HG02588 (cell line): Measurements from ENCODE around the gene SPTB.
"Not testable (repeated sequence)": the region's sequence is repeated elsewhere in the genome, so short reads cannot be mapped to it uniquely, and the experiment has no call there.

ENCODE experiments used
- ATAC-seq: cut with Tn5 transposase; IDR thresholded peaks from one replicate; pipeline ENCODE4 v1.9.1; 2021; ENCODE audit warnings: mild to moderate bottlenecking, moderate library complexity; ENCODE audit not compliant: unreplicated experiment

Gene SPTB

GRCh38 chr14:64825006-64825405 lies 54.7 kb downstream of the SPTB start:
- ATAC-seq = no peak

GRCh38 chr14:64824471-64824870 lies 55.2 kb downstream of the SPTB start:
- ATAC-seq = no peak

DNA sequence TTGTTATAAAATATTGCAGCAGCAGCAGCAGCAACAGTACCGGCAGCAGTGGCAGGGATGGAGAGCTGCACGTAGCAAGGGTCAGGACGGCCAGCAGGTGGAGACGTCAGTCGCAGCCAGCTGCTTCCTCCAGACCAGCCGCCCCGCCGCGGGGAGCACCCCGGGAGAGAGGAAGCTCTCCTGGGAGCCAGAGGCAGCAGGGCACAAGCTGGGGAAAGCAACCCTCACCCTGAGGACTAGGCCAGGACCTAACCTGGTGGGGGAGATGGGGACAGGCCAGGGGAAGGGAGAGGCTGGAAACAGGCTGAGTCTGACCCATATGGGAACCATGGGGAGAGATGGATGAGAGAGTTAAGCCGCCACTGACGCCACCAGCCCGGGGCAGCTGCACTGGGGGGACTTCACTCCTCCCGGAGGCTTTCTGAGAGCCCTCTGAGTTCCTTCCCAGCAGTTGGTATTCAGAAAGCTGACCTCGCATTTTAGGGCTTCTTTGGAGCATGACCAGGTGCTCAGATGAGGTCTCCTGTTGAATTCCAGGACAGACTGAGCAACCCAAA lies 56.3 kb downstream of the SPTB start:
- ATAC-seq = no peak

DNA sequence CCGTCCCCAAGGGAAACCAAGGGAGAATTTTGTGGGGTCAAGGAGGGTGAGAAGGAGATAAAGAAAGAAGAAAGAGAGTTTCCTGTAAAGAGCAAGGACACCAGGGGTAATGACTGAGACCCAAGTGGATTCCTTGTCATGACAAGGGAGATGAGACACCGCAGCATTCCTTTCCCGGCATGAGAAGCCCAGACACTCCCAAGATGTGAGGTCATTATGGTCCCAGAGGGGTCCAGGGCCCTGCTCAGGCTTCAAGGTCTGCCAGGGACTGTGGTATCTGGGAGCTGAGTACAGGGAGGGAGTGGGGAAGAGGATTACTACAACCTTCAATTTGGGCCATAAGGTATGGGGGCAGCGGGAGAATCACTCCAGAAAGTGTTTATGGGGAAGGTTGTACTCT lies 58.1 kb downstream of the SPTB start:
- ATAC-seq = no peak

DNA sequence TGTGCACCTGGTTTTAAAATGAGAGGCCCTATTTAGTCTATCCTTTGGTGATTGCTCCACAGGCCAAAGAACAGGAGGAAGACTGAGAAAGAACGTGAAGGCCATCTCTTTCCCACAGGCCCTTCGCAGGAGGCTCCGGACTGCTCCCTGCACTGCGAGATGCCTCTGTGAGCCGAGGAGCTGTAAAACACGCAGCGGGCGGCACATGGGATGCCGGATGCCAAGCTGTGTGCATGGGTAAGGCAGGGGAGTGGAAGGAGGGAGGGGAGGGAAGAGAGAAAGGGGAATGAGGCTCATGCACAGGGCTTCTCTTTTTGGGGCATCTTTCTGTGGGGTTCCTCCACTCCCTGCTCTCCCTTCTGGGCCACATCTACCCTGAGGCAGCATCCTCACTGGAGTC lies 61.6 kb downstream of the SPTB start:
- ATAC-seq = no peak

DNA sequence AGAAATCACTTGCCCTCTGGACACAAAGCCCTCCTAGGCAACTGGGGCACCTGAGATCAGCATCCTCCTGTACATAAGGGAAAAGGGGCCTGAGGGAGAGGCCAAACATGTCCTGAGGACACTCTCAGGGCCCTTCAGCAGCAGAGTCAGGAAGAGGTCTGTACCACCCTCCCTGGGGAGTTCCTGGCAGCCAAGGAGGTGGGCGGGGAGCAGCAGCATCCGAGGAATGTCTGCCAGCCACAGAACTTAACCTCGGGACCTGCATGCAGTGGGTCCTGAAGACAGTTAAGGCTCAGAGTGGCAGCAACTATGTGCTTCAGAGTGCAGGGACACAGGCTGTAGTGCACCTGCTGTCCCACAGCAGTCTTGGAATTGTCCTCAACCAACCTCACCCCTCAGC lies 62.1 kb downstream of the SPTB start:
- no peak for ATAC-seq

- no peak for ATAC-seq
Measured at GRCh38 chr14:64816221-64816783, 63.4 kb downstream of the SPTB start.

GRCh38 chr14:64815257-64815656 lies 64.5 kb downstream of the SPTB start:
- ATAC-seq = no peak

DNA sequence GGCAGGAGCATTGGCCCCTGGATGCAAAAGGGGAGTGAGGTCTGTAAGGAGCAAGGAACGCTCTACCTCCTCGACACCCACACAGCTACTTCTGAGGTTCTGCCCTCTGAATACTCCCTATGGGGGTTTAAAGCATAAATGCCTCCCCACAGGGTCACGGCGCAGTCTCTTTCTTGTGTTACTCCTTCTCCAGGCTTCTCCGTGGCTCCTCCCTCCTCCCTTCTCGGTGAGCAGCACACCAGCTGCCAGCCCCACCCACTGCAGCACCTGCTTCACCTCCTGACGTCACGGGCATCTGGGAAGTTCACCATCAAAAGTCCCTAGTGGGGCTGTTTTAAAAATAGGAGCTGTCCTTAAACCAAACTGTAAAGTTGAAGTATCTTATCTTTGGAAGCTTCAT lies 67.3 kb downstream of the SPTB start:
- peak; percentile 50 for ATAC-seq

- ATAC-seq = no peak
Measured at GRCh38 chr14:64811676-64812075, 68.0 kb downstream of the SPTB start.

DNA sequence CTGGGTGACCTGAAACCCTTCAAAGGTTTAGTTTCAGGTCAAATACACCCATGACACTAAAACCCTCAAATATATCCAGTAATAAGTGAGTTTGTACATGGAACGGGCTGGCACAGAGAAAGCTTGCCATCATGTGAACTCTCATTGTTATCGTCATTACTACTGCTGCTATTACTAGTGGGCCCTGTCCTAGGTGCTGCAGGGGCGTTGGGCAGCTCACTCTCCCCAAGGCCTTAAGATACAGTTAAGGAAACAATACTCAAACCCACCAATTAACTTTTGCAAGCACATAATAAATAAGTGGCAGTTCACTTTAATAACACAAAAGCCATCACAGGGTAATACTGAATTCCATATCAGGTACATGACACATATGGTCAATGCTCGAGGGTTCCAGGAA lies 71.3 kb downstream of the SPTB start:
- ATAC-seq = no peak

GRCh38 chr14:64807551-64807950 lies 72.2 kb downstream of the SPTB start:
- ATAC-seq = no peak

DNA sequence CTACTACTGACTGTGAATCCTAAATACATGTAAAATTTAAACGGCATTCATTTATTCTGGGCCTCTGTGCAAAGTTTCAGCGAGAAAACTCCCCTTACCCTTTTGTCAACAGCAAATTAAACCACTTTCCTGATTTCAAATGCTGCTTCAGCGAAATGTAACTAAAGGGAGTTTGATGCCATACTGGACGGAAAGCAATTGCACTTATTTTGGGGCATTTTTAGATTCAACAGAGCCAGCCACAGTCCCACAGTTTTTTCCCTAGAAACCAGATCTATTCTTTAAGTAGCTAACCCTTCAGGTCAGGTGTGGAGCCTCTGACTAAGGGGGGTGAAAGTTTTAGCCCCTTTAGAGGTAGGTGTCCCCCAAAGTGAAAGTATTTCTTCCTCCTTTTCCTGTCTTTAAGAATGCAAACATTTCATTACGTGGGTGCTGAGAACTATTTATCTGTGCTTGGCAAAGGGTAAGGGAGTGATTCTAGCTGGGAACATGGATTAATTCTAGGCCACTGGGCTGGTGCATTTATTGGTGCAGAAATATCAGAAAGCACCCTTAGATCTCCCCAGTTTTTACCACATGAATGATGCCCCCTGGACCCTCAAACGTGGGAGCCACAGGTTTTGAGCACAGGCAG lies 72.7 kb downstream of the SPTB start:
- no peak for ATAC-seq

DNA sequence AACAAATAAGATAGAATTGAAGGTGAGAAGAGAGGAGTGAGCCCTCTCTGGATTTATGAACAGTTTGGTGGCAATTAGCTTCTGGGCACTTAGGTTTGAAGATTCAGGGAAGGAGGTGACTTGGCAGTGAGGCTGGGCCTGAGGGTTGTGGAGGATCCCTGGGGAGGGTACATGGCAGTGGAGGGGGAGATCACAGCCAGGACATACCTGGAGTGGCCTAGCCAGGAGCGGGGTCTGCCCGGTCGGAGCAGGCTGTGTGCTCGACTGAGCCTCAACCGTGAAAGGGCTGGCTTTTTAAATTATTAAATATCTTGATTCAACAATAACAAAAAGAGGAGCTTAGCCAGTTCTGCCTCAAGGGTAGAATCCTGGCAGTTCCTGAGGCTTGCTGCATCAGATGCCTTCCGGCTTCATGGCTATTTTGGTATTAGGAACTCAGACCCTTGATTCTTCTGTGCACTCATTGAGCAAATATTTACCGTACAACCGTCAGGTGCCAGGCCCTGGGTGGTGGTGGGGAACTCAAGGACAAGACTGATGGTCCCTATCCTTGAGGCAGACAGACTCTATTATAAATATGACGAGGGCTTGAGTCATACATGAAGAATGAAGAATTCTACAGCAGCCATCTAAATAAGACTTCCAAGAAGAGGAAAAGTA lies 73.4 kb downstream of the SPTB start:
- no peak for ATAC-seq

- not testable (repeated sequence) for ATAC-seq
Measured at GRCh38 chr14:64805646-64806045, 74.1 kb downstream of the SPTB start.

GRCh38 chr14:64804754-64805260 lies 74.9 kb downstream of the SPTB start:
- ATAC-seq = no peak

- ATAC-seq = no peak
Measured at GRCh38 chr14:64801800-64802199, 77.9 kb downstream of the SPTB start.

GRCh38 chr14:64801046-64801445 lies 78.7 kb downstream of the SPTB start:
- no peak for ATAC-seq

GRCh38 chr14:64800000-64800399 lies 79.7 kb downstream of the SPTB start:
- ATAC-seq = no peak

- no peak for ATAC-seq
Measured at GRCh38 chr14:64799555-64799954, 80.2 kb downstream of the SPTB start.

DNA sequence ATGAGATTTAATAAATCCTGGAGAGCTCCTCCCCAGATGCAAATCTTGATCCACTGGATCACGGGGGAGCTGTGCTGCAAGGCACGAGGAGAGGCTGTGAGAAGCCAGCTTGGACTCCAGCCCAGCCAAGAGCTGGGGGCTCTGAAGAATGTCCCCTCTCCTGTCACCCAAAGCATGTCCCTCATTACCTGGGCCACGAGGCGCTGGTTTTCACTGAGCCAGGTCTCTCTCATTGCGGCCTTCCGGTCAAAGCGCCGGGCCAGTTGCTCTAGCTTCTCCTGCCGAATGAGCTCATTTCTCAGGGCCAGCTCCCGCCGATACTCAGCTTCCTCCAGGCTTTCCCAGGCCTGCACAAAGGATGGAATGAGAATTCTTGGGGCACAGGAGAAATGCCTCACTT lies 83.3 kb downstream of the SPTB start:
- no peak for ATAC-seq

- no peak for ATAC-seq
Measured at GRCh38 chr14:64795921-64796320, 83.8 kb downstream of the SPTB start.
